PC-9 (cell line): ENCODE results near the gene HERC2. TPM values are rescaled to one million over a fixed set of nuclear protein-coding genes. Genes with fewer than 3 reads are reported as not detected.

Source experiments
- BruUV-seq: library from RNA; stranded (reverse); fragments of 400-500 nt; replicated peaks from 2 replicates; lab custom pipeline; 2021; lab: Mats Ljungman, UMichigan
- CTCF ChIA-PET: fragments of 300-600 bp; sonication (Branson Sonifier 250); formaldehyde crosslinking; loops from one replicate; lab custom pipeline; 2022; ENCODE audit warnings: antibody characterized with exemption; lab: Charles Lee
- POLR2A ChIA-PET: fragments of 300-600 bp; sonication (Branson Sonifier 250); formaldehyde crosslinking; loops from one replicate; lab custom pipeline; 2022; ENCODE audit warnings: antibody characterized with exemption; ENCODE audit not compliant: unreplicated experiment; lab: Charles Lee
- DNase-seq, 2 experiments: peaks; one replicate each; pipeline versions ENCODE4 v3.0.0 to v3.0.0-alpha.2; 2015 to 2022; ENCODE audit warnings: mixed read lengths in 1 of 2
- H2AFZ ChIP-seq: fragments of 200-600 bp; sonication (generic); 2 replicates; pipeline ENCODE4 v1.8.1; 2017; ENCODE audit warnings: antibody characterized with exemption
- H3F3A ChIP-seq: fragments of 200-600 bp; sonication (generic); 2 replicates; pipeline ENCODE4 v1.8.1; 2017; ENCODE audit warnings: antibody characterized with exemption, mild to moderate bottlenecking, low read depth; ENCODE audit not compliant: insufficient read depth
- H3K27ac ChIP-seq: fragments of 200-600 bp; sonication (generic); 2 replicates; pipeline ENCODE4 v1.6.1; 2016; ENCODE audit warnings: mixed run types
- H3K27me3 ChIP-seq: fragments of 200-600 bp; sonication (generic); 2 replicates; pipeline ENCODE4 v1.6.1; 2016; ENCODE audit warnings: low read depth, mixed run types; ENCODE audit not compliant: insufficient read depth
- H3K36me3 ChIP-seq: fragments of 200-600 bp; sonication (generic); 2 replicates; pipeline ENCODE4 v1.6.1; 2016; ENCODE audit warnings: low read depth, mixed run types
- H3K4me1 ChIP-seq: fragments of 200-600 bp; sonication (generic); replicated peaks from 2 replicates; pipeline ENCODE4 v1.6.1; 2016; ENCODE audit warnings: mixed run types; ENCODE audit not compliant: insufficient read depth
- H3K4me2 ChIP-seq: fragments of 200-600 bp; sonication (generic); 2 replicates; pipeline ENCODE4 v1.6.1; 2017; ENCODE audit warnings: mixed run types
- H3K4me3 ChIP-seq: fragments of 200-600 bp; sonication (generic); 2 replicates; pipeline ENCODE4 v1.6.1; 2016; ENCODE audit warnings: mixed run types
- H3K79me2 ChIP-seq: fragments of 200-600 bp; sonication (generic); 2 replicates; pipeline ENCODE4 v1.6.1; 2017; ENCODE audit warnings: low read depth, mixed run types
- H3K9me2 ChIP-seq: fragments of 200-600 bp; sonication (generic); 2 replicates; pipeline ENCODE4 v1.8.1; 2017; ENCODE audit warnings: mild to moderate bottlenecking; ENCODE audit not compliant: insufficient read depth
- H3K9me3 ChIP-seq: fragments of 200-600 bp; sonication (generic); 2 replicates; pipeline ENCODE4 v1.8.1; 2016; ENCODE audit warnings: low read depth; ENCODE audit not compliant: insufficient read depth
- H4K20me1 ChIP-seq: fragments of 200-600 bp; sonication (generic); 2 replicates; pipeline ENCODE4 v1.8.1; 2017; ENCODE audit not compliant: insufficient read depth
- CTCF ChIP-seq: fragments of 200-600 bp; sonication (generic); conservative IDR thresholded peaks from 2 replicates; pipeline ENCODE4 v1.6.1; 2017; ENCODE audit warnings: mixed run types, antibody characterized with exemption, mild to moderate bottlenecking, moderate library complexity
- EZH2 ChIP-seq: fragments of 200-600 bp; sonication (generic); IDR thresholded peaks from 2 replicates; pipeline ENCODE4 v1.8.0; 2017; ENCODE audit warnings: antibody characterized with exemption, low read depth
- intact Hi-C: fragments of 100-400 bp; cut with micrococcal nuclease; formaldehyde crosslinking; loops from one replicate; pipeline ENCODE4 v1.10.0; 2022; ENCODE audit not compliant: unreplicated experiment
- total RNA-seq: library from RNA; stranded (reverse); gene quantifications from 2 replicates; pipeline ENCODE4 v1.2.3, GENCODE V29; 2021

The HERC2 gene
- total RNA-seq, 1 experiment from 2014 or later = 49.7 TPM

DNA sequence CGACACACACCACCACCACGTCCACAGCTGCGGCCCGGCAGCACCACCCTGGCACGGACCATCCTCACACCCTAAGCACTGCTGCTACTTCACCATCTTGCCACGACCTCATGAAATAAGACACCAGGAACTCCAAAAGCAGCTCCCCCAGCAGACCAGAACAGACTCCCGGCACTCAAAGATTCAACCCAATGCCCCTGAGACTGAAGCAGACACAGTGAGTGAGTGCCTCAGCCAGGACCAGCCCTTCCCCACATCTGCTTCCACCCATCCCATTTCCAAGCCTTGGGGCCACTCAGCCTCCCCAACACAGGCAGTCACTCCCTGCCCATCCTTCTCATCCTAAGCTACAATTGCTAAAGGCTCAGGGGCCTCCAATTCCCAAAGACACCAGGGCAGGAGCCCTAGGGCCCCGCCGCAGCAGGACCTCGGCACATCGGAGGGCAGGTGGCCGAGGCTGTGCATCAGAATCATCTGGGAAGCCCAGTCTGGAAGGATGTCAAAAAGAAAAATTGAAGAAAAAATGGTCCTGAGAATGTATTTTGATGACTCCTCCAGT lies 204.5 kb downstream of the HERC2 start:
- Histone ChIP-seq H2AFZ (no peak overlapping the region), H3K9me3 (no peaks in the 10 kb centered on the region), H3K4me1 (no peaks in the 10 kb centered on the region), H3K36me3 (no peaks in the 10 kb centered on the region), H3K4me2 (no peak overlapping the region), H3K79me2 (no peaks in the 10 kb centered on the region), H4K20me1 (no peaks in the 10 kb centered on the region), H3K4me3 (no peak overlapping the region), H3K27ac (no peak overlapping the region), H3F3A (no peaks in the 10 kb centered on the region), H3K27me3 (no peaks in the 10 kb centered on the region), H3K9me2 (no peaks in the 10 kb centered on the region)
- intact Hi-C loops = no loop called here
- ChIA-PET POLR2A (no interaction called here), CTCF (no interaction called here)
- DNase-seq = no peak
- no TSS peak for BruUV-seq
- no peak for TF ChIP-seq CTCF
- no peak for TF ChIP-seq EZH2

- no peak overlapping the region for H3K4me3 ChIP-seq
- no peak overlapping the region for H3K4me2 ChIP-seq
- no peaks in the 10 kb centered on the region for H3K36me3 ChIP-seq
- ChIA-PET CTCF (no interaction called here), POLR2A (interaction anchor here (0.6 kb wide), 1 partner anchor 11 kb away, joined by 3 read pairs; no protein-coding TSS in a partner anchor)
- no peak overlapping the region for H3K27ac ChIP-seq
- no peaks in the 10 kb centered on the region for H3K27me3 ChIP-seq
- intact Hi-C loops = no loop called here
- no peaks in the 10 kb centered on the region for H3K79me2 ChIP-seq
- H3K9me2 ChIP-seq = no peaks in the 10 kb centered on the region
- DNase-seq = no peak
- H4K20me1 ChIP-seq = no peaks in the 10 kb centered on the region
- no peaks in the 10 kb centered on the region for H3F3A ChIP-seq
- no peaks in the 10 kb centered on the region for H3K4me1 ChIP-seq
- BruUV-seq = no TSS peak
- no peaks in the 10 kb centered on the region for H3K9me3 ChIP-seq
- H2AFZ ChIP-seq = no peak overlapping the region
- no peak for TF ChIP-seq CTCF
- no peak for TF ChIP-seq EZH2
Observed at GRCh38 chr15:28116521-28117431, 205.2 kb downstream of the HERC2 start.

DNA sequence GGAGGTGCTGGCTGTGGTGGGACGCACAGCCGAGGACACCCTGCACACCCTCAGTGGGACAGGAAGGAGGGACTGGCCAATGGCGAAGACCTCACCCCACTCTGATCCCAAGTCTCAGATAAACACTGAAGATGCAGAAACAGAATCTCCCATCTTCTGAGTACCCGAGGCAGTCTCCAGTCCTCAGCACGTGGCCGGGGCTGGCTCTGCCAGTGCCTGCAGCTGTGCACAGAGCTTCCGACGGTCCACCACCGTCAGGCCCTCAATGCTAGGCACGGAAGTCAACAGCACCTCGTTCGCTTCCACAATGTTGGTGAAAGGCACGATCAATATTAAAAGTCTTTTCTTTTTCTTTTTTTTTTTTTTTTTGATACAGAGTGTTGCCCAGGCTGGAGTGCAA lies 206.1 kb downstream of the HERC2 start:
- Histone ChIP-seq H3K9me3 (no peaks in the 10 kb centered on the region), H4K20me1 (no peaks in the 10 kb centered on the region), H3K4me2 (no peak overlapping the region), H3K27ac (no peak overlapping the region), H3K9me2 (no peaks in the 10 kb centered on the region), H3K4me1 (no peaks in the 10 kb centered on the region), H3K36me3 (no peaks in the 10 kb centered on the region), H3F3A (no peaks in the 10 kb centered on the region), H2AFZ (no peak overlapping the region), H3K4me3 (no peak overlapping the region), H3K27me3 (no peaks in the 10 kb centered on the region), H3K79me2 (no peaks in the 10 kb centered on the region)
- POLR2A ChIA-PET = no interaction called here
- no peak for DNase-seq
- TF ChIP-seq EZH2 (no peak), CTCF (no peak)
- BruUV-seq = no TSS peak
- intact Hi-C loops = no loop called here
- CTCF ChIA-PET = no interaction called here
